Measurements from ENCODE around the gene MMP3.

MMP3 gene

DNA sequence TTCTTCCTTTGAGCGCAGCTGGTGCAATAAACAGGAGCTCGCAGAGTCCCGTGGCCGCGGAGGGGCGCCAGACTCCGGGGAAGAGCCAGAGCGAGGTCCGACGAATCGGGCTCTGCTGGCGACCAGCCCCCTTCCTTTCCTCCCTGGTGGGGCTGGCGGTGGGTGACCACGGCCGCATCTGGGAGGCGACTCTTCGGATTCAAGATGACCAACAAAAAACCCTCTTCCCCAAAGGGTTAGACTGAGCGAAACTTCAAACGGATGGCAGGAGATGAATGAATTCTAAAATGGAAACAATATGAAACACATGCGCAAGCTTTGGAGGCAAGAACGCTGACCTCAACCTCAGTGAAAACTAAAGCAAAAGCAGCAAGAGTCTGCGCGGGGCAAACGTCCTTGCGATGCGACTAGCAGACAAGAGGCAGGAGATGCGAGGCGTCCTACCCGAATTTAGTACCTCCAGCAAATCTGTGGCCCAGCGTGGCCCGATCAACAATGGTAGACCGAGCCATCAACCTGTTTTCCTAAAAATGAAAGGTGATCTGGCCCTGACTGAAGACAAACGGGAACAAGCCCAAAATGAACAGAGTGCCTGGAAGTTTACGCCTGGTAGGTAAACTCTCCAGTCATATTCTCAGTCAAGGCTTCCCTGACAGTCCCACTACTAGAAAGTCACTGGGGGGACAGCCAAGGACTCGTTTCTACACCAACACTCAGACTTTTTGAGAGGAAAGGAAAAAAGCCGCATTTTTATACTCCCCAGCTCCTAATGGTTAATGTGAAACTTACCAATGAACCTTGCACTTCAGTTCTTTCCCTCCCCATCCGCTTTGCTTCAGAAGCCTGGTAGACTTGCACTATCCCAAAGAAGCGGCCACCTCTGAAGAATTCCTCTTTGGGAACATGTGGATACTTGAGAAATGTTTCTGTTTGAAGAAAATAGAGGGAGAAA is 11.6 kb downstream of the MMP3 start:
- DNase-seq (ENCODE audit: low read depth), result no peak

DNA sequence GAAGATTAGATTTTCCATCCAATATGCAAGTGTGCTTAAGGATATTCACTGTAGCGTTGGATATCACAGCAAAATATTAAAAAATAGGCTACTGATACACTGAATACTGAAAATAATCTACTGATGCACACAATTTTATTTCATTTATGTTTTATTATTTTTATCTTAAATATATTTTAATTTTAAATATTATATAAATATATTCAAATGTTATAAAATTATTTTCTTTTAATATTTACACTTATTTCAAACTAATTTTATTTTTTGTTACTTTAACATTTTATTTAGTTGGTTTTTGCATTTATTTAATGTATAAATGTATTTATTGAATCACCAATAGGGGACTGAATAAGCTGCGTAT is 12.3 kb downstream of the MMP3 start:
- DNase-seq (ENCODE audit: low read depth), result no peak

DNA sequence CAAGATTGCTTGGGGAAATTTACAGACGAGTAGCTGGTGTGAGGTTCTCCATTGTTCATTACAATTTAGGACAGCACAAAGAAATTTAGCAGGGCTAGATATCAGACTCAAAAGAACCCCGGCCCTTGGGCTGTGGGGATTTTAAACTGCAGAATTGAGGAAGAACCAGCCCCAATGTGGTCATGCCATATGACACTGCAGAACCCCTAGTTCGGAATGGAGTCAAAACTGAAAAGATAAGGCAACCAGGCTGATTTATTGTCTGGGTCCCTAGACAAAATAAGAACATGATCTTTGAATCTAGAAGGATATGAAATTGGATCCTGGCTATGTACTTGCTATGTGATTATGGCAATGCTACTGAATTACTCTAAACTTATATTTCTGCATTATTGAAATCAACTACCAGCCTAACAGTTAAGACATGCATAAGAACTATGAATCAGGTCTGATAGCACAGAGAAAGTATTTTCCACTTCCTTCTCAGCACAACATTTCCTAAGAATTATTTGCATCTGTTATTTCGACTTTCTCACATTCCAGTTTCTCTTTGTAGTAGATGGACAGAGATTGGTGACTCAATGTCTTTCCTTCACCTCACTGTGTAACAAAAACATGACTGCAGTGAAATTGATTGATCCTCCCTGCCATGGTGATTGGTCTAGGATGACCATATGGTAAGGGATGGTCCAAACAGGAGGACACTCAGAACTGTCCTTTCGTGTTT is 13.2 kb downstream of the MMP3 start:
- DNase-seq (ENCODE audit: low read depth), result no peak

DNA sequence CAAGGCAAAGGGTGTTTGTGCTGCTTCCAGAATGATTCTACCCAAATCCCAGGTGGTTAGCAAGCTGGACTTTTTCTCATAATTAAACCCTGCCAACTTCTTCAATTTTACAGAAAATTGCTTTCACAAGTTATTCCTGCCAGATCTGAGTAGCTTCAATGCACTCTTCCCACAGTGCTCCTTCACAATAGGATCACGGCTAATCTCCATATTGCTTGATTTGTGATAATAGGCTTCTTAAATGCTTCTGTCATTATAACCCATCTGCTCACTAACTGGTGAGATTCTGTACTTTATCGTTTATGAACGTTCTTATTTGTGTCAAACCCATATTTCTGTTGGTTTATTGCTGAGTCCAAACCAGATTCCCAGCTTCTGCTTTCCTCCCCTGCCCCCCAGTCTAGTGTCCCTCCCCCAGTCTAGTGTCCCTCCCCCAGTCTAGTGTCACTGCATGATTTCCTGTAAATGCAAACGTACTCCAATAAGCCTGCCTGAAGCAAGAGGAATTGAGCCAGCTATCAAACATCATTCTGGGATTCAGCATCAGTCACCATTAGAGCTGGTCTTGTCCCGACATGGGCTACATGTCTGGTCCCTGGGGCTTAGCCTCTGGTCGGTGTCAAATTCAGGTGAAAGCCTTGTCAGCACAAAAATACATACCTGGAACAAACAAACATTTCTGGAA is 14.0 kb downstream of the MMP3 start:
- no peak for DNase-seq (ENCODE audit: low read depth)

DNA sequence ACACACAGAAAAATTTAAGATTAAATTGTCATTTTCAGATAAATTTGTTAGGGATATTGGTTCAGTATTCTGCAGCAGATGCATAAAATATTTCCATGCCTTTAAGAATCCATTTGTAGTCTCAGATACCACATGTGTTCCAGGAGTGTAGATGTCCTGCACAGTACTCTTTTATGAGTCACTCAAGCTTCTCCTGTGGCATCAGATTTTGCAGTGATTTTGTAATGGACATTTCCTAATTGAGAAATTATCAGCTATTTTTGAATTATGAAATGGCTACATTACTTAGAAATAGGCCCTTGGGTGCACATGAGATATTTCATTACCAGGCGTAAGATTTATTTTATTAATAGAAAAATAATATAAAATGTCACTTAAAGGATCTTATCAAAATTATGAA is 18.9 kb downstream of the MMP3 start:
- no peak for DNase-seq (ENCODE audit: low read depth)

DNA sequence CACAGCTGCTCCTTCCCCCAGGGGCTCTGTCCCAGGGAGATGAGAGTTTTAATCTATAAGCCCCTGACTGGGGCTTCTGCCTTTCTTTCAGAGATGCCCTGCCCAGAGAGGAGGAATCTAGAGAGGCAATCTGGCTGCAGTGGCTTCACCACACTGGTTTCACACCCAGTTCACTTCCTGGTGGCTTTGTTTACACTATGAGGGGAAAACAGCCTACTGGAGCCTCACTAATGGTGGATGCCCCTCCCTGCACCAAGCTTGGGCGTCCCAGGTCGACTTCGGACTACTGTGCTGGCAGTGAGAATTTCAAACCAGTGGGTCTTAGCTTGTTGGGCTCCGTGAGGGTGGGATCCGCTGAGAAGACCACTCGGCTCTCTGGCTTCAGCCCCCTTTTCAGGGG is 23.9 kb downstream of the MMP3 start:
- DNase-seq (ENCODE audit: low read depth), result no peak

DNA sequence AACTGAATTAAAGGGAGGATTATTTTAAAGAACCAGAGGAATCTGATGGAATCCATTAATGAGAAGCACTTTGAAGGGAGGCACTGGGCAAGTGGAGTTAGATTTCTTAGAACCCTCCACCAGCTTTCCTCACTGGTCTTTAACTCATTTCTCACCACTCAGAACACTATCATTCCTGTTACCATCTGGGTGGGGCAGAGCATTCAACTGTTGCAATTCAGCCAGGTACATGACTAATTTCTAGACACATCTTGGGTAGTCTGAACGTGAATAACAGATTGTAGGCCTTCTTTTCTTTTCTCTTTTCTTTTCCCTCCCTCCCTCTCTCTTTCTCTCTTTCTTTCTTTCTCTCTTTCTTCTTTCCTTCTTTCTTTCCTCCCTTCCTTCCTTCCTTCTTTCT is 29.9 kb downstream of the MMP3 start:
- no peak for DNase-seq (ENCODE audit: low read depth)

DNA sequence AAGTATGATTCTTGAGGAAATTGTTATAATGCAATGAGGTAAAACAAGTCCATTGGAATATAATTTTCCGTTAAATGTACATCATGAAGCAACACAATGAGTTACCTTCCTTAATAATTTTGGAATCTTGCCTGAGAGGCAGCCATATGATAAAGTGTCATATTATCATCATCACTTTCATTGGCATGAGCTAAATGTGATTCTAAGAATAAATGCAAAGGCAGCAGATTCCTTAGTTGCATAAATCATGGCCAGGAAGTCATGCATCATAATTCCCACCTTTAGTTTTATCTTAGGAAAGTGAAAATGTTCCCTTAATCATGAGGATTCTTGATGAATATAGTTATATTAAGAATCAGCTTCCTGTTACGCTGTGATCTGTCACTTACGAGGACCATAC is 31.2 kb downstream of the MMP3 start:
- DNase-seq (ENCODE audit: low read depth), result no peak

DNA sequence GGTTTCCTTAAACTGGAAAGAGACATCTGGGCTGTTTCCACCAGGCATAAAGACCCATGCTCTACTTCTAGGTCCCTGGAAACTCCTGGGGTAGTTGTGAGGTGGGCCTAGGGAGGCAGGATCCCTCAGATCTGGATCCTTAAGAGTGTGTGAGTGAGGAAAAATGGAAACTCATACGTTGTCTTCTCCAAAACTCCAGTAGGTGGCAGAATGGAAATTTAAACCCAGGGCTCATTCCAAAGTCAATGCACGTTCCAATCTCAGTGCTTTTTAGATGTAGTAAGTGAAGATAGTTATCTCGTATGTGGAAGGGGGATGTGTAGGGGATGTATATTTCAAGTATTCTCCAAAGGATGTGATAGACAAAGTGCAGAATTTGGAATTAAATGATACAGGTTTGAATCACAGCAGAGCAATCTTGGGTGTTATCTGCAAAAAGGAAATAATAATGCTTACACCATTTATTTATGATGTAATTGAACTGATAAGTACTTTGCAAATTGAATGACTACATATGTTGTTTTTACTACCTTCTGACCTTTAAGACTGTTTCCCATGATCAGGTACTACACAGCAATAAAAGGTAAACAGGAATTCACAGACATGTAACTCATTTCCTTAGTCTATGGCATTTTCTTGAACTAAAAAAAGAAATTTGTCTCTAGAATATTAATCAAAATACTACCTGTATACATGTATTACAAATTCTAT is 32.3 kb downstream of the MMP3 start:
- no peak for DNase-seq (ENCODE audit: low read depth)

DNA sequence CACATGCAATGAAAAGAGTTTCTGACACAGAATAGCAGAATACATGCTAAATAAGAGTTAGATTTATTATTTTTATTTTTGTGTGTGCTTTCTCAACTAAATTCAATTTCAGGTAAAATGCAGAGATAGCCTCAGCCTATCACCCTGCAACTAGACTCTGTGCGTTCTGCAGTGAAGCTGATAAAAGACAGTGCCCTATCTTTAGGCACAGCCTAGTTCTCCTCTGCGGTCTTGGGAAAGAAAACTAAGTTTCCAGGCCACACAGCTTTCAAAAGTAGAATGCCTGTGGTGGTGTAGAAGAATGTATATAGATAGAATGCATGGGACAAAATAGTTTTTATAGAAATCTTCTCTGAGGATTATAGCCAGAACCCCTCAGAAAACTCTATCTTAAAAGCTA is 33.4 kb downstream of the MMP3 start:
- DNase-seq (ENCODE audit: low read depth), result no peak

DNA sequence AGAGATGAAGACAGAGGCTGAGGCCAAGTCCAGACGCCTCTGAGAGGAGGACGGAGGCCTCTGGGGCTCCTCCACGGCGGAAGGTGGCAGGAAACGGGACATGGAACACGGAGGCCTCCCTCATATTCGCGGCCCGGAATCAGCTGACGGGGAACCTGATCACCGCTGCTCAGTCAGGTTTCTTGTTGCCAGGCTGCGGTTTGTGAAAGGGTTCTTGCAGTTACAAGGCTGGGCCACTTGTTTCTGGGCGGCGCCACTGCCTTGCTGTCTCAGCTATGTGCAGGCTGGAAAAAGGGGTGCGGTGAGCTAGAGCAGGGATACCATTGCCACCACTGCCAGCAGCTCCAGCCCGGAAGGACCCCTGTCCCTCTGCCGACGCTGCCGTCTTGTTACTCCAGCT is 35.5 kb downstream of the MMP3 start:
- DNase-seq (ENCODE audit: low read depth), result no peak

DNA sequence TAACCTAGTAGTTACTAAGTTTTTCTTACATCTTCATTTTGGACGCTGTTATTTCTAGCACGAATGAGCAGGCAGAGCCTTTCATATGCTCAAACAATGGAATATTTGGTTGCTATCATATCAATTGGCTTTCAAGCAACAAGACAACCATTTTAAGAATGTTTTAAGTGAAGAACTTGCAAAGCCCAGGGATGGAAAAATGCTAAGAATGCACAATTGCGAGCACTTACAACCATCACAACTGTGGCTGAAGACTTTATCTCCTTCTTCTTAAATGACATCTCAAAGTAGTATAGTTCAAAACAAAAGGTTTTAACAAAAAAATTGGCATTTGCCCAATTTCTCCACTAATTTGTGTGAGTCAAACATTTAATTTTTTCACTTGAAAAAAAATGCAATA is 37.1 kb downstream of the MMP3 start:
- no peak for DNase-seq (ENCODE audit: low read depth)

DNA sequence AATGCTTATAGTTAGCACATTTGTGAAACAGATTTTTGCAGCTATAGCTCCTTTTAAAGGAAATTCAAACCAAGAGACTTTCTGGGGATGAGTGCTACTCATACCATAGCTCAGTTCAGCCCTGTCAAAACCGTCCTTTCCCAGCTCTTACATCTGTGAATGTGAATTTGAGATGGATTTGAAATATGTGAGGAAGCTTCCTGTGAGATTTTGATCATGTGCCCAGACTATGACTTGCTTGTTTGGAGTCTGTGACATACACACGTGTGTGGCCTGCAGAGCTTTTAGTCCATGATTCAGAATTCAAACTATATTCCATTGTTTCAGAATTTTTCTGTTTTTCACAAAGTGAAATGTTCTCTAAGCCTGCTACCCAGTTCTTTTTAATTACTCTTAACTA is 41.1 kb downstream of the MMP3 start:
- no peak for DNase-seq (ENCODE audit: low read depth)

DNA sequence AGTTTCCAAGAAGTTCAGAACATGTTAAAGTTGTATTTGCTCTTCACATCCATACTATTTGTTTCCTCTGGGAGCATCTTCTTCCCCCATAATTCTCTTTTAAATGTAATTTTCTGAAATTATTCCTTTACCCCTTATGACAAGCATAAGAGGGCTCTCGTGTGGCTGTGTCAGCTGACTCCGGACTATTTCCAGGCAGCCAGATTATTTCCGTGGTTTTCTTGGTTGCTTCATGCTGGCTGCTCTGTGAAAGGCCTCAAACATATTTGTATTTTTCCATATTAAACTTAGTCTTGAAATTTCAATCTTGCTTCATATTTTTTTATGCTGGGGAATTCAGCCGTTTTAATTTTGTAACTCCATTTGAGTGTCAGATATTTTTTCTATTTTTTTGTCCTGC is 42.6 kb downstream of the MMP3 start:
- no peak for DNase-seq (ENCODE audit: low read depth)

DNA sequence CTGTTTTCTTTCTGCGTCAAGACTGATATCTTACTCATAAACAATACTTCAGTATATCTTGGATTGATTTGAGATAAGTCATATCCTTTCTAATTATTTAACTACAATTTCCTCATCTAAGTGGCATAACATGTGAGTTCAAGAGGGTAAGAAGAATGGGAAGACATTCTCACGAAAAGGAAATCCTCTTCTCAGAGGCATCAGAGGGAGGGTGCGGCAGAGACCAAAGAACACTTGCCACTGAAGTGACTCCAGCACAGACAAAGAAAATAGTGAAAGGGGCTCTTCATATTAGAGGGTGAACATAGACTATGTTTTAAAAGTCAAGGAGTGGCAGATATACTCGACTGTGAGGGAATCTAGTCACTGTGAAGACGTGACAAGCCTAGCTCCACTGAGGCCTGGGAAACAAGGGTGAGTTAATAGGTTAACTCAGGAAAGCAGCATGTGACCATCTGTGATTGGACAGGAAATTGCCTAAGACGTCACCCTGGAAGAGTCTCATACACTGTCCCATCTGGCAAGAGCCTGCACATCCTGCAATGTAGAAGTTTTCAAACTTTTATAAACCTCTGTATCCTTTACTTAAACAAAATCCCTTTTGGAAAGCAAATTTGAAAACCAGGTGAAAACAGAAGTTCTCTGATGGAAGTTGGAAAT is 43.6 kb downstream of the MMP3 start:
- DNase-seq (ENCODE audit: low read depth), result no peak

DNA sequence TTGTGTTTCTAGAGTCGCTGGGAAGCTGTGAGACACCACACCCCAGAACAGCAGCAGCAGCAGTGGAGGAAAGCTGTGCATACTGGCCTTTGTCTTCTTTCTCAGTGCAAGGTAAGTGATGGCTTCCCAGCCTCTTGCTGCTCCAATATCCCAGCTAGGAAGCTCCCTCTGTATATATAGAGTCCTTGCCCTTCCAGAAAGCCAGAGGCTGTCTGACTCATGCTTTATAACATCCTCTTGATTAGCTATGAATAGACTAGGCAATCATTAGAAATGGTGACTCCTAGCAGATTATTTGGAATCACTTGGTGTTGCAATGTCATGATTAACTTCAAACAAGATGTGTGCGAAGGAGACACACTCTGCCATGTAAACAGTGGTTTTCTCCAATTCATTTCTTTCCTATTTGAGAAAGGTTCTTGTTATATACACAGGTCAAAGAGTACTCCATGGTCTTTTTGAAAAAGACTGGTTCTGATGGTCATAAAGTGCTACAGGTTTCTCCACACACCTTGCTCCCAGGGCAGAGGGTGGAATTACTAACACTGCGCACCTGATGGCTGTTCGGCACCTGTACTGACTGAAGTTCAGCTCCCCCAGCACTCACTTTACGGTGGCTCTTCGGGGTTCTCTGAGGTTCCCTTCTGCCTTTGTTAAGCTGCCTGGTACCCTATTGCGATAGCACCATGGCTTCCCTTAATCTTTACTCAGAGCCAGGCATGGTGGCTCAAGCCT is 45.2 kb downstream of the MMP3 start, which contains the start of gene MMP1:
Gene MMP1 (minus strand): TSS at position 149 of the 735 bp plus-strand sequence. CDS start 68 bp downstream, at position 81.
- DNase-seq (ENCODE audit: low read depth), result no peak

DNA sequence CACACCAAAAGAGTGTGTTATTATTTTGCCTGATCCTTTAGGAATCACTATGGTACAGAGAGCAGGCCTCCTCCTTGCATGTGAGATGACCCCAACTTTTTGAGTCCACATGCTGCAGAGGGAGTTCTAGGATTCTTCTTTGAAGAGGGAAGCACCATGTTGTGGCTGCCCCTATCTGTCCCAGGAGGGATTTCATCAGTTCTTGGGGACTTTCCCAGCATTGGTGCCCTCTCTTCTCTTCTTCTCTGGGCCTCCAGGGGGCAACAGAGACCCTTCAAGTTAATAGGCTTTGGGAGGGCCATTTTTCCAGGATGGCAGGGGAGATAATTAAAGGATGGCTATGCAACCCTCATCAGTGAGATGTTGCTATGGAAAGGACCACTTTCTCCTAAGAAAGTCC is 49.0 kb downstream of the MMP3 start:
- no peak for DNase-seq (ENCODE audit: low read depth)

DNA sequence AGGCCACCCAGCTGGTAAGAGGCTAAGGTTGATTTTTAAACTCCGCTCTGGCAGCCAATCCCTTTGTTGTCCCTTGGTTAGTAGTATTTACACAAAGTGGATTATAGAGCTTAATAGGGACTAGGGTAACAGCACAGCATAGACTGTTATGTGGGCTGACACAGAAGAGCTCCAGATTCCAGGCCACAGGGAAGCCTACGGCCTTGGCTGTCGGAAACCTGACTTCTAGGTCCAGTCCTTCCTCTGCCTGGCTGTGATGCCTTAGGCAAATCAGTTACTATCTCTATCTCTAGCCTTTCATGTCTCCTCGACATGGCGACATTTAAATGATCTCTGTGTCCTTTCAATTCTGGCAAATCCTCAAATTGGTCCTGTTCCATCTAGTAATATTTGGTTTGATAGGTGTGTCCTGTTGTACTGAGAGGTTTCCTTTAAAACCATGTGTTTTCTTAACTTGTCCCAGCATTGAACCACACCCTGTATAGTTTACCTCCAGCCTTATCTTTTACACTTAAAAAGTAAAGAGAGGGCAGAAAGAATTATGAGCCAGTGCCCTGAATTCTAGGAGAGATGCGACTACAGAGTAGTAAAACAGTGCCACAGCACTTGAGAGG is 49.6 kb downstream of the MMP3 start:
- no peak for DNase-seq (ENCODE audit: low read depth)

DNA sequence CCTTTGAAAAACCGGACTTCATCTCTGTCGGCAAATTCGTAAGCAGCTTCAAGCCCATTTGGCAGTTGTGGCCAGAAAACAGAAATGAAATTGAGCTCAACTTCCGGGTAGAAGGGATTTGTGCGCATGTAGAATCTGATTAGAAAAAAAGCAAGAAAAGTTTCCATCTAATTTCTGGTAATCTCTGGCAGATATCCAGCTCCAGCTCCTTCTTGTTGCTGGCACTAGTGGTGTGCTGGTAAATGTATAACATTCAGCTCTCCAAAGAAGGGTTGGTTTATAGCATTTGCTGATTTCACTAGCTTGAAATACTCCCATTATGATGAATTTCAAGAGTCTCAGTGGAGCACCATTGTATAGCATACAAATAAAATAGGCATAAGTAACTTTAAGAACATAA is 50.8 kb downstream of the MMP3 start:
- DNase-seq (ENCODE audit: low read depth), result no peak

DNA sequence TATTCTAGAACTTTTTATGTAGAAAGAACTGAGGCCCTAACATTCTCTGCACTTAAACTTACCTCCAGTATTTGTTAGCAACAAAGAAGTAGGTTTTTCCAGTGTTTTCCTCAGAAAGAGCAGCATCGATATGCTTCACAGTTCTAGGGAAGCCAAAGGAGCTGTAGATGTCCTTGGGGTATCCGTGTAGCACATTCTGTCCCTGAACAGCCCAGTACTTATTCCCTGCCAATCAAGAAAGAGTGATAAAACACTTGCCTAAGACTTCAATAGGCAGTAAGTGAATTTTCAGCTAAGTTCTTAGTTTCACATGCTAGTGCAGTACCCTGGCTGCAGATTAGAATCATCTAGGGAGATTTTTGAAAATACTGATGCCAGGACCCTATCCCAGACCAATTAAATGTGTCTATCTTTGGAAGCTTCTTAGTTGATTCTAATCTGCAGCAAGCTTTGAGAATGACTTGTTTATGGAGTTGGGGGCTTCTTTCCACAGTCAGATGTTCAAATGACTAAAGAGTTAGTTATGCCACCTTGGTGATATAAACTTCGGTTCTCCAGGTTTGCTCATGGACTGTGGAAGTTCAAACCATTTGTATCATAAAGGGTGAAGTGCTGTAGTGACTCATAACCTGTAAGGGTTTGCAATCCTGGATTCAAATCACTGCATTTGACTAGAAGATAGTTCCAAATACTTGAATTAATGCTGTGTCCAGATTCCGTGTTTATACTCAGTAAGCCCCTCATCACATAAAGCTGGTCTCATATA is 52.0 kb downstream of the MMP3 start:
- DNase-seq (ENCODE audit: low read depth), result no peak
